Body of pancreas (tissue), 4 donors: ENCODE results near the gene MAFB. TPM values are rescaled to one million over a fixed set of nuclear protein-coding genes. Genes with fewer than 3 reads are reported as not detected.
A peak's percentile ranks its signal among the peaks of the same experiment; 100 is the strongest.

Experiments used
- ATAC-seq: fragments of 150-250 bp; one replicate; pipeline ENCODE4 v1.9.1; 2016
- DNase-seq, 4 donors: peaks; one replicate each; pipeline ENCODE4 v3.0.0-alpha.2; 2019
- H3K27ac ChIP-seq, 4 donors: fragments of 200-600 bp; sonication (generic); 1 replicate in 3 of 4; 2 replicates in 1 of 4; pipeline versions ENCODE4 v1.5.1 to v1.6.1; 2016 to 2019; ENCODE audit warnings: mild to moderate bottlenecking in 1 of 4, mixed read lengths in 1 of 4, moderate library complexity in 1 of 4
- H3K27me3 ChIP-seq, 2 donors: fragments of 200-600 bp; sonication (generic); one replicate each; pipeline ENCODE4 v1.6.0; 2016; ENCODE audit warnings: mild to moderate bottlenecking in 1 of 2
- H3K36me3 ChIP-seq, 2 donors: fragments of 200-600 bp; sonication (generic); replicated peaks in 1 of 2; 2 replicates each; pipeline ENCODE4 v1.5.1; 2016; ENCODE audit warnings: low read depth in 2 of 2; ENCODE audit not compliant: insufficient read depth in 1 of 2
- H3K4me1 ChIP-seq: fragments of 200-600 bp; sonication (generic); one replicate; pipeline ENCODE4 v1.6.0; 2016
- H3K4me3 ChIP-seq, 2 donors: fragments of 200-600 bp; sonication (generic); 1 replicate in 1 of 2; 2 replicates in 1 of 2; pipeline ENCODE4 v1.5.1; 2016 to 2019
- H3K9me3 ChIP-seq, 3 donors: fragments of 200-600 bp; sonication (generic); 1 replicate in 2 of 3; 2 replicates in 1 of 3; pipeline ENCODE4 v1.5.1; 2016
- POLR2A ChIP-seq, 3 donors: fragments of 450-650 bp; IDR thresholded peaks; one replicate each; pipeline ENCODE4 v1.6.1; 2016; ENCODE audit warnings: antibody characterized with exemption in 3 of 3, mild to moderate bottlenecking in 2 of 3
- whole genome bisulfite sequencing, 2 donors: methylation state at CpG; one replicate each; pipeline ENCODE4 v1.1.5; 2017; 5-methylcytosine and 5-hydroxymethylcytosine counted together
- intact Hi-C: fragments of 100-400 bp; cut with DNase I; formaldehyde crosslinking; loops from one replicate; pipeline ENCODE4 v1.15.1; 2023
- total RNA-seq, 2 donors: library from RNA; depleted of rRNA; stranded (reverse); fragments of >200 nt; gene quantifications; one replicate each; pipeline ENCODE4 v1.1.0, GENCODE V29; 2016
- TF ChIP-seq, protein P1 (sequence below), 7 experiments: fragments of 450-650 bp in 4 of 7; fragments of 200-600 bp in 3 of 7; sonication (generic) in 3 of 7; IDR thresholded peaks; one replicate each; pipeline ENCODE4 v1.5.1; 2016 to 2019; ENCODE audit warnings: antibody characterized with exemption in 7 of 7

Gene MAFB
- total RNA-seq, 2 donors from 2014 or later: 21.1 to 22.1 TPM

DNA sequence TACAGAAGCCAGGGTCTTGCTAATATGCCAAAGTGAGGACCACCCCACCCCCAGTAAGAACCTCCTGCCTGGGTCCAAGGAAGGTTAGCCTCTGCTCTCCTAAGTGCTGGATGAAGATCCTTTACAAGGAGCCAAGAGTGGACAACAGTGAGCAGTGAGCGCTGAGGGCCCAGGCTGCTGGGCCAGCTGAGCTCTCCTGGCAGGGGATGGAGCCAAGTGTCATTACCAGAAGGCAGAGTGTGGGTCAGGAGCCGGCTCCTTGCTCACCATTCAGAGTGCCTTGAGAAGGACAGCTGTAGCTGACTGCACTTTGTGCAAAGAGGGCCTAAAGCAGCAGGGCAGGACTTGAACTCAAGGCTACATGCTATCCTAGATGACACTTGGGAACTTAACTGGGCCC is 16.9 kb downstream of the MAFB start:
- Histone ChIP-seq H3K27me3 (no peaks in the 10 kb centered on the region), H3K27ac (no peak overlapping the region), H3K4me1 (peaks cover 37% of the 10 kb centered on the region), H3K9me3 (no peaks in the 10 kb centered on the region), H3K36me3 (no peaks in the 10 kb centered on the region), H3K4me3 (no peak overlapping the region)
- no peak for TF ChIP-seq POLR2A (IDR thresholded peaks at IDR 0.05)
- TF ChIP-seq, protein P1, sequence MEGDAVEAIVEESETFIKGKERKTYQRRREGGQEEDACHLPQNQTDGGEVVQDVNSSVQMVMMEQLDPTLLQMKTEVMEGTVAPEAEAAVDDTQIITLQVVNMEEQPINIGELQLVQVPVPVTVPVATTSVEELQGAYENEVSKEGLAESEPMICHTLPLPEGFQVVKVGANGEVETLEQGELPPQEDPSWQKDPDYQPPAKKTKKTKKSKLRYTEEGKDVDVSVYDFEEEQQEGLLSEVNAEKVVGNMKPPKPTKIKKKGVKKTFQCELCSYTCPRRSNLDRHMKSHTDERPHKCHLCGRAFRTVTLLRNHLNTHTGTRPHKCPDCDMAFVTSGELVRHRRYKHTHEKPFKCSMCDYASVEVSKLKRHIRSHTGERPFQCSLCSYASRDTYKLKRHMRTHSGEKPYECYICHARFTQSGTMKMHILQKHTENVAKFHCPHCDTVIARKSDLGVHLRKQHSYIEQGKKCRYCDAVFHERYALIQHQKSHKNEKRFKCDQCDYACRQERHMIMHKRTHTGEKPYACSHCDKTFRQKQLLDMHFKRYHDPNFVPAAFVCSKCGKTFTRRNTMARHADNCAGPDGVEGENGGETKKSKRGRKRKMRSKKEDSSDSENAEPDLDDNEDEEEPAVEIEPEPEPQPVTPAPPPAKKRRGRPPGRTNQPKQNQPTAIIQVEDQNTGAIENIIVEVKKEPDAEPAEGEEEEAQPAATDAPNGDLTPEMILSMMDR (IDR thresholded peaks at IDR 0.05): no peak
- ATAC-seq: no peak
- intact Hi-C loops: no loop called here
- 58 to 100% methylated on average over 2 of the region's 2 CpGs for WGBS, 2 donors
- DNase-seq: no peak

DNA sequence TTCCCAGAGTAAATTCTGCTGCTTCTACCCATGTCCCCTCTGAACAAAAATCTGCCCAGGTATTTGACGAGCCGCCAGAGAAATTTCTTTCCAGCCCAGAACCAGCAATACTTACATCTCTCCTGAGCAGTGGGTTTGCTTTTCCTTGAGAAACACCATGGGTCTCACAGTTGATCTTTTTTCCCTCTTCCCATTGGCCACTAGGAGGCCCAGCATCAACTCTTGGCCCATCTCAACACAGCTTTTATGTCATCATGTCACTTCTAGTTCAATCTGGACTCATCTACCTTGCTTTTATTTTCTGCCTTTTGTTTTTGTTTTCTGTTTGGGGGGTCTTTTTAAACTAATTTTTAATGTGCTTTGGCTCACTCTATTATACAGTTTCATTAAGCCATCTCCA is 18.8 kb downstream of the MAFB start:
- ATAC-seq: no peak
- no peak overlapping the region for H3K27ac ChIP-seq
- TF ChIP-seq, protein P1 (IDR thresholded peaks at IDR 0.05): no peak
- no peak for TF ChIP-seq POLR2A (IDR thresholded peaks at IDR 0.05)
- no peaks in the 10 kb centered on the region for H3K27me3 ChIP-seq
- intact Hi-C loops: no loop called here
- 96 to 100% methylated on average over 2 of the region's 2 CpGs for WGBS, 2 donors
- no peaks in the 10 kb centered on the region for H3K36me3 ChIP-seq
- H3K4me3 ChIP-seq: no peak overlapping the region
- H3K9me3 ChIP-seq: no peaks in the 10 kb centered on the region
- DNase-seq: no peak
- peaks cover 21% of the 10 kb centered on the region for H3K4me1 ChIP-seq

DNA sequence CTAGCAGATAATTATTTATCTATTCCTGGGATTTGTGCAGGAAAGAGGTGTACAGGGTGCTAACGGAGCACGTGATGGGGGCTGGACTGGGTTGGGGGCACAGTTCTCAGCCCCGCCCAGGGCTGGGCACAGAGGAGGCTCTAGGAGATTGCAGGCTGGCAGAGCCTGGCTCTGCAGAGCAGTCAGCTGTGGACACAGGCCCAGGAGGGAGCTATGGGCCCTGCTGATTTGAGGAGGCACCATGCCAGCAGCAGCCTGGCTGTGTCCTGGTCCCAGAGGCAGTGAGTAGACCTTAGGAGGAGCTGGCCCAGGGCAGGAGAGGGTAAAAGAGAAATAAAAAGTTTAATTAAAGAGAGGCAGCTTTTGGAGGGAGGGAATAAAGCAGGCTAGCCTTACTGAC is 19.3 kb downstream of the MAFB start:
- H3K36me3 ChIP-seq: no peaks in the 10 kb centered on the region
- WGBS, 2 donors: 30 to 57% methylated on average over 3 of the region's 3 CpGs
- no peak overlapping the region for H3K27ac ChIP-seq
- no peaks in the 10 kb centered on the region for H3K27me3 ChIP-seq
- ATAC-seq (no peak), DNase-seq (peak in 1 of 4 donors; percentile 64)
- peaks cover 18% of the 10 kb centered on the region for H3K4me1 ChIP-seq
- intact Hi-C loops: no loop called here
- TF ChIP-seq, protein P1 (IDR thresholded peaks at IDR 0.05): no peak
- TF ChIP-seq POLR2A (IDR thresholded peaks at IDR 0.05): no peak
- no peak overlapping the region for H3K4me3 ChIP-seq
- H3K9me3 ChIP-seq: no peaks in the 10 kb centered on the region

DNA sequence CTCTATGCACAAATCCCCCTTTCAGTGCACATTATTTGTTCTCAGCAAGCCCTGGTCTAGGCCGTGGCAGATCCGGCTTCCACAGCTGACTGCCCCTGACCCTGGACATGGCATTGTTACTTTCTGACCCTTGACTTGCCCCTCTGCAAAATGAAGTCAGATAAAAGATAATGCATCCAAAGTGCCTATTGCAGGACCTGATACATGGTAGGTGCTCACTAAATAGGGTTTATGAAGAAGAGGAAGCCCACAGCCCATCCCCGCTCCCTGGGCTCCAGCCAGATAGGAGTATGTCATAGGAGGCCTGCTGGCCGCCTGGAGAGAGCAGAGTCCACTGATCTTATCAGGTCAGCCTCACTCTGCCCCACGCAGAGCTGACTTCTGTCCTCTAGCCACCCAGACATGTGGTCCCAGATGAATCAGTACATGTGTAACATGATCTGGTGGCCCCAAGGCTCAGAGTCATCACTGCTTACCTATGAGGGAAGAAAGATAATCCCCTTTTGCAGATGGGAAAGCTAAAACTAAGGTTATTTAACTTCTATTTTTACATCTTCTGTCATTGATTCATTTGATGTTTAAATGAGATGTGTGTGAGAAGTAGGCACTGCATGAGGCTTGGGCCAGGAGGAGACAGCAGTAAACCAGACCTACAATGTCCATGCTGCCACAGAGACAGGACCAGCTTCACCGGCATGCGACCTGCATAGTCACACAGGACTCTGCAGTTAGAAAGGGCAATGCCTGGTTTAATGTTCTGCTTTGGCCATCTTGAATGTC is 20.4 kb downstream of the MAFB start:
- Histone ChIP-seq H3K27ac (no peak overlapping the region), H3K4me3 (no peak overlapping the region), H3K36me3 (no peaks in the 10 kb centered on the region), H3K9me3 (no peaks in the 10 kb centered on the region), H3K27me3 (no peaks in the 10 kb centered on the region), H3K4me1 (peaks cover 9% of the 10 kb centered on the region)
- DNase-seq (peak in 1 of 4 donors; percentile 23), ATAC-seq (no peak)
- TF ChIP-seq POLR2A (IDR thresholded peaks at IDR 0.05): no peak
- TF ChIP-seq, protein P1 (IDR thresholded peaks at IDR 0.05): no peak
- intact Hi-C loops: no loop called here
- WGBS, 2 donors: 64 to 92% methylated on average over 2 to 7 of the region's 7 CpGs

DNA sequence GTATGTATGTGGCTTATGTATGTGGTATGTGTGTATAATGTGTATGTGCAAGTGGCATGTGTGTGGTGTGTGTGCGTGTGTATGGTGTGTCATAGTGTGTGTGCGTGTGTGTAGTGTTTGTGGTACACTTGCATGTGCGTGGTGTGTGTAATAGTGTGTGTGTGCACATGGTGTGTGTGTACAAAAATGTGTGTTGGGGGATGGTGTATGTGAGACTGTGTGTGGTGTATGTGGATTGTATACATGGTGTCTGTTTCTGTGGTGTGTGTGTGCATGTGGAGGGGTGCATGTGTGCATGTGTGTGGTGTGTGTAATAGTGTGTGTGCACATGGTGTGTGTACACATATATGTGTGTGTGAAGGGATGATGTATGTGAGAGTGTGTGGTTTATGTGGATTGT is 21.5 kb downstream of the MAFB start:
- Histone ChIP-seq H3K9me3 (no peaks in the 10 kb centered on the region), H3K27ac (no peak overlapping the region), H3K27me3 (no peaks in the 10 kb centered on the region), H3K4me3 (no peak overlapping the region), H3K36me3 (no peaks in the 10 kb centered on the region), H3K4me1 (no peaks in the 10 kb centered on the region)
- no peak for DNase-seq
- 87 to 89% methylated on average over 3 of the region's 3 CpGs for WGBS, 2 donors
- intact Hi-C loops: no loop called here
- TF ChIP-seq, protein P1 (IDR thresholded peaks at IDR 0.05): no peak
- no peak for TF ChIP-seq POLR2A (IDR thresholded peaks at IDR 0.05)
- no peak for ATAC-seq
